ENCODE results near the gene EXD3. TPM values are rescaled to one million over a fixed set of nuclear protein-coding genes. Genes with fewer than 3 reads are reported as not detected.
"Not testable (repeated sequence)": the region's sequence is repeated elsewhere in the genome, so short reads cannot be mapped to it uniquely, and the experiment has no call there.

Gene EXD3
- total RNA-seq, 2 donors from 2014 or later = 5.9 to 6.0 TPM

DNA sequence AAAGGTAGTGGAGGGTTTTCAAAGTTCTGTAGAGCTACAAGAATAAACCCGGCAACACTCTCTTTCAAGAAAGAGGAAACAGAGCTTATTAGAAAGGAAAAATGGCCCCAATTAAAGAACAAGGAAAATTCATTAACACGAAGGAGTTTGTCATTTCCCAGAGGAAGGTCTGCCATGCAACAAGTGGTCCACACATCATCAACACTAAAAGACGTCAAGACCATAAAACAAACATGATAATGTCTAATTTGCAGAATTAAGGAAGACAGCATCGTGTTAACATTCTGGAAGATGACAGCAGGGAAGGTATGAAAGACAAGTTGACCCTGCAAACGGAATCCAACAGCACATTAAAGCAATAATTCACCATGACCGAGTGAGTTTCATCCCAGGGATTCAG is 92.3 kb downstream of the EXD3 start:
- Histone ChIP-seq H3K27me3 (no peaks in the 10 kb centered on the region), H3K36me3 (no peaks in the 10 kb centered on the region), H3K27ac (no peak overlapping the region), H3K9me3 (peaks cover 0 to under 1% of the 10 kb centered on the region in 2 donors), H3K4me1 (no peaks in the 10 kb centered on the region), H3K4me3 (no peak overlapping the region)
- DNase-seq (ENCODE audit: low spot score) = no peak
- TF ChIP-seq CTCF (IDR thresholded peaks at IDR 0.05) = no peak

GRCh38 chr9:137329590-137329989 is 93.4 kb downstream of the EXD3 start:
- not testable (repeated sequence) for H3K36me3 ChIP-seq; H3K9me3 ChIP-seq; DNase-seq (ENCODE audit: low spot score); H3K27ac ChIP-seq; H3K4me1 ChIP-seq; H3K4me3 ChIP-seq; H3K27me3 ChIP-seq

- H3K4me1 ChIP-seq; H3K9me3 ChIP-seq; H3K4me3 ChIP-seq; H3K27ac ChIP-seq; DNase-seq (ENCODE audit: low spot score); H3K27me3 ChIP-seq; H3K36me3 ChIP-seq: not testable (repeated sequence)
Measured at GRCh38 chr9:137327641-137328550, 95.1 kb downstream of the EXD3 start.

DNA sequence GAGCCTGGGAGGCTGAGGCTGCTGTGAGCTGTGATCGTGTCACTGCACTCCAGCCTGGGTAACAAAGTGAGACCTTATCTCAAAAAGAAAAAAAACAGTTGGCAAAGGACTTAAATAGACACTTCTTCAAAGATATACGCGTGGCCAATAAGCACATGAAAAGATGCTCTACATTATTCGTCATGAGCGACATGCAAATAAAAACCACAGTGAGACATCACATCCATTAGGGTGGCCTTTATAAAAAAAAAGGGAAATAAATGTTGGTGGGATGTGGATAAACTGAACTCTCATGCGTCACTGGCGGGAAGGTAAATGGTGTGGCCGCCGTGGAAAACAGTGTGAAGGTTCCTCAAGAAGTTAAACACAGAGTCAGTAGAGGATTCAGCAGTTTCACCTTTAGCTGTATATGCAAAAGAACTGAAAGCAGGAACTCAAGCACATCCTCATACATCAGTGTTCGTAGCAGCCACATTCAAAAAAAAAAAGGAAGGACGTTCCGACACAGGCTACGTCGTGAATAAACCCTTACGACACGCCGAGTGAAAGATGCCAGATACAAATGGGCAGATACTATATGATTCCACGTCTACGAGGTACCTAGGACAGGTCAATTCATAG is 96.4 kb downstream of the EXD3 start:
- Histone ChIP-seq H3K36me3 (no peaks in the 10 kb centered on the region), H3K4me3 (no peak overlapping the region), H3K4me1 (no peaks in the 10 kb centered on the region), H3K9me3 (no peaks in the 10 kb centered on the region), H3K27me3 (no peaks in the 10 kb centered on the region), H3K27ac (no peak overlapping the region)
- no peak for DNase-seq (ENCODE audit: low spot score)
- TF ChIP-seq CTCF (IDR thresholded peaks at IDR 0.05) = no peak

DNA sequence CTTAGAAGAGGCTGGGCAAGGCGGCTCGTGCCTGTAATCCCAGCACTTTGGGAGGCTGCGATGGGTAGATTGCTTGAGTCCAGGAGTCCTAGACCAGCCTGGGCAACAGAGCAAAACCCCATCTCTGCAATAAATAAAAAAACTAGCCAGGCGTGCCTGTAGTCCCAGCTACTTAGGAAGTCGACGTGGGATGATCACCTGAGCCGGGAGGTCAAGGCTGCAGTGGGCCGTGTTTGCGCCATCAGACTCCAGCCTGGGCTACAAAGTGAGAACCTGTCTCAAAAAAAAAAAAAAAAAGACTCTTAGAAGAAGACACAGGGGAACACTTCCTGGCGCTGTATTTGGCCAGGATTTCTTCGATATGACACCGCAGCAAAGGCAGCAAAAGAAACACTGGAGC is 97.2 kb downstream of the EXD3 start:
- no peak for TF ChIP-seq CTCF (IDR thresholded peaks at IDR 0.05)
- DNase-seq (ENCODE audit: low spot score) = no peak

GRCh38 chr9:137325124-137325523 is 97.8 kb downstream of the EXD3 start:
- peaks cover 0 to 11% of the 10 kb centered on the region in 2 donors for H3K4me1 ChIP-seq
- no peaks in the 10 kb centered on the region for H3K36me3 ChIP-seq
- no peak overlapping the region for H3K4me3 ChIP-seq
- no peaks in the 10 kb centered on the region for H3K27me3 ChIP-seq
- no peaks in the 10 kb centered on the region for H3K9me3 ChIP-seq
- DNase-seq (ENCODE audit: low spot score) = no peak
- TF ChIP-seq CTCF (IDR thresholded peaks at IDR 0.05) = no peak
- no peak overlapping the region for H3K27ac ChIP-seq

More for the DNA sequence above, 97.2 kb downstream of the EXD3 start:
- Histone ChIP-seq H3K36me3 (no peaks in the 10 kb centered on the region), H3K9me3 (no peaks in the 10 kb centered on the region), H3K27ac (no peak overlapping the region), H3K27me3 (no peaks in the 10 kb centered on the region), H3K4me3 (no peak overlapping the region), H3K4me1 (peaks cover 0 to 4% of the 10 kb centered on the region in 2 donors)

All from right atrium auricular region (tissue), 2 donors.